Sigmoid colon (tissue), 7 donors: ENCODE measurements around the gene MRPL40. TPM values are rescaled to one million over a fixed set of nuclear protein-coding genes. Genes with fewer than 3 reads are reported as not detected.
A peak's percentile ranks its signal among the peaks of the same experiment; 100 is the strongest.

Experiments
- DNase-seq: peaks from one replicate; pipeline ENCODE4 v3.0.0-alpha.2; 2019
- H3K27ac ChIP-seq, 4 donors: fragments of 200-600 bp; sonication (generic); one replicate each; pipeline ENCODE4 v1.5.1; 2016 to 2019; ENCODE audit warnings: mild to moderate bottlenecking in 1 of 4
- H3K27me3 ChIP-seq, 3 donors: fragments of 200-600 bp; sonication (generic); one replicate each; pipeline ENCODE4 v1.5.1; 2019; ENCODE audit warnings: mild to moderate bottlenecking in 1 of 3
- H3K36me3 ChIP-seq, 4 donors: fragments of 200-600 bp; sonication (generic); one replicate each; pipeline ENCODE4 v1.5.1; 2016 to 2019
- H3K4me1 ChIP-seq, 4 donors: fragments of 200-600 bp; sonication (generic); one replicate each; pipeline ENCODE4 v1.5.1; 2017 to 2019
- H3K4me3 ChIP-seq, 4 donors: fragments of 200-600 bp; sonication (generic); one replicate each; pipeline ENCODE4 v1.5.1; 2017 to 2019; ENCODE audit warnings: mild to moderate bottlenecking in 2 of 4, moderate library complexity in 1 of 4
- H3K9me3 ChIP-seq, 4 donors: fragments of 200-600 bp in 3 of 4; sonication (generic) in 3 of 4; one replicate each; pipeline versions ENCODE4 v1.5.1 to v1.6.1; 2013 to 2019
- CTCF ChIP-seq, 4 experiments: fragments of 450-650 bp in 3 of 4; fragments of 200-600 bp in 1 of 4; IDR thresholded peaks; one replicate each; pipeline ENCODE4 v1.5.1; 2016 to 2019; ENCODE audit warnings: antibody characterized with exemption in 4 of 4, mild to moderate bottlenecking in 3 of 4, moderate library complexity in 2 of 4
- EP300 ChIP-seq, 4 donors: sonication (generic); formaldehyde crosslinking; IDR thresholded peaks; one replicate each; pipeline ENCODE4 v1.6.1; 2017; ENCODE audit warnings: antibody characterized with exemption in 4 of 4
- POLR2A ChIP-seq, 2 donors: fragments of 450-650 bp; IDR thresholded peaks; one replicate each; pipeline ENCODE4 v1.6.1; 2016; ENCODE audit warnings: antibody characterized with exemption in 2 of 2, mild to moderate bottlenecking in 2 of 2, moderate library complexity in 2 of 2
- POLR2AphosphoS5 ChIP-seq, 4 donors: sonication (generic); formaldehyde crosslinking; IDR thresholded peaks; one replicate each; pipeline ENCODE4 v1.6.1; 2017; ENCODE audit warnings: antibody characterized with exemption in 4 of 4
- WGBS, 2 donors: extraction: QIAGEN DNeasy Blood & Tissue Kit; methylation state at CpG; one replicate each; pipeline ENCODE4 v1.1.7; 2013; 5-methylcytosine and 5-hydroxymethylcytosine counted together
- intact Hi-C: fragments of 100-400 bp; cut with DNase I; formaldehyde crosslinking; loops from one replicate; pipeline ENCODE4 v1.15.1; 2023
- polyA plus RNA-seq, 3 donors: library from polyadenylated mRNA; stranded (reverse); fragments of 200-250 nt; gene quantifications; one replicate each; pipeline ENCODE4 v1.2.3, GENCODE V29; 2013
- total RNA-seq, 4 donors: library from RNA; depleted of rRNA; stranded (reverse); fragments of >200 nt; gene quantifications; one replicate each; pipeline ENCODE4 v1.1.0, GENCODE V29; 2016
- donor health status: healthy with polysubstance abuse.
- donor health status: Bipolar disorder and iron deficiency.
- donor health status: healthy.

MRPL40 gene
- total and polyA plus RNA-seq, 7 donors, result 19.5 to 32.4 (median 30.1) TPM

- Histone ChIP-seq H3K4me3 (peak overlapping the region in 3 of 4 donors; percentile 28 to 97 (median 89)), H3K27me3 (no peaks in the 10 kb centered on the region), H3K9me3 (no peaks in the 10 kb centered on the region), H3K27ac (no peak overlapping the region), H3K36me3 (peaks cover 0 to 7% (median 0%) of the 10 kb centered on the region in 4 donors), H3K4me1 (peaks cover 0 to 35% (median 21%) of the 10 kb centered on the region in 4 donors)
- no peak for DNase-seq
- no peak for TF ChIP-seq EP300 (IDR thresholded peaks at IDR 0.05)
- no peak for TF ChIP-seq CTCF (IDR thresholded peaks at IDR 0.05)
- TF ChIP-seq POLR2A (IDR thresholded peaks at IDR 0.05), result no peak
- no peak for TF ChIP-seq POLR2AphosphoS5 (IDR thresholded peaks at IDR 0.05)
- WGBS, 2 donors, result 1% methylated on average over 15 of the region's 15 CpGs
- intact Hi-C loops, result no loop called here
Observed at GRCh38 chr22:19480173-19480568, 47.8 kb downstream of the MRPL40 start.

- WGBS, 2 donors, result 72 to 75% methylated on average over 10 of the region's 10 CpGs
- intact Hi-C loops, result no loop called here
- H3K4me1 ChIP-seq, result peaks cover 0 to 30% (median 21%) of the 10 kb centered on the region in 4 donors
Observed at GRCh38 chr22:19480789-19481188, 48.4 kb downstream of the MRPL40 start.

GRCh38 chr22:19482297-19482696, 50.0 kb downstream of the MRPL40 start:
- Histone ChIP-seq H3K36me3 (no peaks in the 10 kb centered on the region), H3K27ac (no peak overlapping the region), H3K27me3 (no peaks in the 10 kb centered on the region), H3K4me3 (no peak overlapping the region), H3K4me1 (peaks cover 0 to 19% (median 16%) of the 10 kb centered on the region in 4 donors), H3K9me3 (no peaks in the 10 kb centered on the region)
- intact Hi-C loops, result no loop called here
- DNase-seq, result no peak
- TF ChIP-seq CTCF (IDR thresholded peaks at IDR 0.05) (no peak), POLR2A (IDR thresholded peaks at IDR 0.05) (no peak), POLR2AphosphoS5 (IDR thresholded peaks at IDR 0.05) (no peak), EP300 (IDR thresholded peaks at IDR 0.05) (no peak)
- 93 to 94% methylated on average over 9 of the region's 9 CpGs for WGBS, 2 donors

More at GRCh38 chr22:19480789-19481188, 48.4 kb downstream of the MRPL40 start:
- TF ChIP-seq EP300 (IDR thresholded peaks at IDR 0.05) (no peak), POLR2A (IDR thresholded peaks at IDR 0.05) (no peak), POLR2AphosphoS5 (IDR thresholded peaks at IDR 0.05) (no peak), CTCF (IDR thresholded peaks at IDR 0.05) (no peak)
- Histone ChIP-seq H3K36me3 (peaks cover 0 to 5% (median 0%) of the 10 kb centered on the region in 4 donors), H3K27ac (no peak overlapping the region), H3K4me3 (no peak overlapping the region), H3K9me3 (no peaks in the 10 kb centered on the region), H3K27me3 (no peaks in the 10 kb centered on the region)
- no peak for DNase-seq

DNA sequence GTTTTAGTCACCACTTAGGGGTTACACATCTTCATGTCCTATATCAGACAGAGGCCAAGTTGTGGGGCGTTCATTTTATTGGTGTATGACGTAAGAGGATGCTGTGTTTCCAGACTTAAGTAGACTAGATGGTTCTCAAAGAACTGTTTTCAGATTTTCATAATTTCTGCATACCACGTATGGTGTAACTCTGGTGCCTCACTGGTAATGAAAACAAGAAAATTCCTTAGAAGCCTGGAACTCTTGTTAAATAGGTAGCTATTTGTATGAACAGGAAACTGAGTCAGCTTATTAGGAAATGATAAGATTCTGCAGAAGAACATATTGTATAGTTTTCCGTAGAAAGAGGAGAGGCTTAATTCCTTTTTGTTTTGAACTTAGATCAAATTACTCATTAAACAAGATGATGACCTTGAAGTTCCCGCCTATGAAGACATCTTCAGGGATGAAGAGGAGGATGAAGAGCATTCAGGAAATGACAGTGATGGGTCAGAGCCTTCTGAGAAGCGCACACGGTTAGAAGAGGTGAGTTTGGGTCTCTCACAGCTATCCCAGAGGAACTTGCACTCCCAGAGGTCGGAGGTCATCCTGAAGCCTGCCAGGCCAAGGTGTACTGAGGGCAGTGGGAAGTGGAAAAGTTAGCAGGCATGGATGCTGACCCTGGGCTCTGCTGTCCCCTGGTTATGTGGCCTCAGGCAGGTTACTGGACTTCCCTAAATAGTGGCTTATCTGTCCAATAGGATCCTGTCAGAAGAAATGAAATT, 51.3 kb downstream of the MRPL40 start:
- H3K4me3 ChIP-seq, result no peak overlapping the region
- no peak for TF ChIP-seq EP300 (IDR thresholded peaks at IDR 0.05)
- no peak for TF ChIP-seq POLR2AphosphoS5 (IDR thresholded peaks at IDR 0.05)
- no peak for TF ChIP-seq CTCF (IDR thresholded peaks at IDR 0.05)
- no peak for TF ChIP-seq POLR2A (IDR thresholded peaks at IDR 0.05)

More for the DNA sequence above, 51.3 kb downstream of the MRPL40 start:
- H3K27me3 ChIP-seq, result no peaks in the 10 kb centered on the region
- no peaks in the 10 kb centered on the region for H3K9me3 ChIP-seq
- H3K4me1 ChIP-seq, result peaks cover 0 to 7% (median 5%) of the 10 kb centered on the region in 4 donors
- DNase-seq, result no peak
- no peaks in the 10 kb centered on the region for H3K36me3 ChIP-seq
- H3K27ac ChIP-seq, result no peak overlapping the region
- WGBS, 2 donors, result 86 to 93% methylated on average over 8 of the region's 8 CpGs
- intact Hi-C loops, result no loop called here

Other genes with a start within 250 kb of the MRPL40 start
- 1 to 10 TPM; 2.4 to 5.0 (median 4.0) TPM for gene CLTCL1, start 140.8 kb upstream of the MRPL40 start, total RNA-seq
- gene CLTCL1, start 140.8 kb upstream of the MRPL40 start, polyA plus RNA-seq, result 1 to 10 TPM in 2 of 3 donors, under 1 TPM in 1; 0.92 to 2.3 (median 1.8) TPM
- 10 to 100 TPM; 11.8 to 18.6 (median 16.0) TPM for gene HIRA, start 812 bp upstream of the MRPL40 start, total RNA-seq
- gene HIRA, start 812 bp upstream of the MRPL40 start, polyA plus RNA-seq, result 10 to 100 TPM; 11.1 to 25.0 (median 13.2) TPM
- gene C22orf39, start 15.2 kb downstream of the MRPL40 start, total RNA-seq, result 100 to 1,000 TPM in 2 of 4 donors, 10 to 100 TPM in 2; 88.1 to 135 (median 102) TPM
- 10 to 100 TPM; 25.2 to 39.0 (median 29.5) TPM for gene C22orf39, start 15.2 kb downstream of the MRPL40 start, polyA plus RNA-seq
- 10 to 100 TPM; 28.5 to 45.7 (median 31.4) TPM for gene UFD1, start 46.6 kb downstream of the MRPL40 start, total RNA-seq
- gene UFD1, start 46.6 kb downstream of the MRPL40 start, polyA plus RNA-seq, result 100 to 1,000 TPM in 2 of 3 donors, 10 to 100 TPM in 1; 84.3 to 131 (median 111) TPM
- under 1 TPM in 1 of 4 donors, not detected in 3; 0.14 TPM for gene CDC45, start 47.4 kb downstream of the MRPL40 start, total RNA-seq
- gene CDC45, start 47.4 kb downstream of the MRPL40 start, polyA plus RNA-seq, result 10 to 100 TPM in 1 of 3 donors, 1 to 10 TPM in 2; 2.4 to 16.6 (median 9.7) TPM
- 100 to 1,000 TPM in 1 of 4 donors, 10 to 100 TPM in 3; 38.3 to 129 (median 73.2) TPM for gene CLDN5, start 91.9 kb downstream of the MRPL40 start, total RNA-seq
- gene CLDN5, start 91.9 kb downstream of the MRPL40 start, polyA plus RNA-seq, result 10 to 100 TPM in 2 of 3 donors, 1 to 10 TPM in 1; 3.5 to 63.3 (median 21.6) TPM